Adrenal gland (tissue), 5 donors: ENCODE data around the gene COL19A1.

ENCODE experiments used
- CTCF ChIP-seq, 6 experiments: fragments of 450-650 bp in 4 of 6; fragments of 200-600 bp in 2 of 6; sonication (generic) in 1 of 6; IDR thresholded peaks; 1 replicate in 5 of 6; 2 replicates in 1 of 6; pipeline versions ENCODE4 v1.5.1 to v1.8.0; 2016 to 2021; ENCODE audit warnings: antibody characterized with exemption in 6 of 6, mild to moderate bottlenecking in 2 of 6, moderate library complexity in 1 of 6
- POLR2A ChIP-seq, 2 donors: fragments of 450-650 bp; IDR thresholded peaks; one replicate each; pipeline ENCODE4 v1.6.1; 2017; ENCODE audit warnings: antibody characterized with exemption in 2 of 2, mild to moderate bottlenecking in 2 of 2, moderate library complexity in 1 of 2
- donor health status: DM: no; HTN: no; CAD: no.

GRCh38 chr6:69848552-69848951 lies 17.8 kb upstream of the COL19A1 start:
- TF ChIP-seq POLR2A (IDR thresholded peaks at IDR 0.05): no peak
- TF ChIP-seq CTCF (IDR thresholded peaks at IDR 0.05): no peak
